Esophagus squamous epithelium (tissue), 5 donors: ENCODE measurements around the gene SLC34A1. TPM values are rescaled to one million over a fixed set of nuclear protein-coding genes. Genes with fewer than 3 reads are reported as not detected.

Source experiments
- DNase-seq: peaks from one replicate; lab custom pipeline; 2025; lab: John Stamatoyannopoulos, UW
- H3K27ac ChIP-seq, 4 donors: fragments of 200-600 bp; sonication (generic); one replicate each; pipeline ENCODE4 v1.5.1; 2016 to 2019; ENCODE audit warnings: mild to moderate bottlenecking in 1 of 4
- H3K27me3 ChIP-seq, 4 donors: fragments of 200-600 bp; sonication (generic); 1 replicate in 3 of 4; 2 replicates in 1 of 4; pipeline versions ENCODE4 v1.5.1 to v1.6.0; 2017 to 2021; ENCODE audit warnings: antibody characterized with exemption in 1 of 4
- H3K36me3 ChIP-seq, 3 donors: fragments of 200-600 bp; sonication (generic); one replicate each; pipeline ENCODE4 v1.5.1; 2016 to 2019
- H3K4me1 ChIP-seq, 3 donors: fragments of 200-600 bp; sonication (generic); one replicate each; pipeline ENCODE4 v1.5.1; 2017 to 2019
- H3K4me3 ChIP-seq, 4 donors: fragments of 200-600 bp; sonication (generic); 1 replicate in 3 of 4; 2 replicates in 1 of 4; pipeline ENCODE4 v1.5.1; 2016 to 2019; ENCODE audit warnings: mild to moderate bottlenecking in 2 of 4, moderate library complexity in 1 of 4
- H3K9me3 ChIP-seq, 3 donors: fragments of 200-600 bp; sonication (generic); one replicate each; pipeline ENCODE4 v1.5.1; 2016 to 2019
- CTCF ChIP-seq, 6 experiments: fragments of 450-650 bp in 4 of 6; fragments of 200-600 bp in 2 of 6; sonication (generic) in 2 of 6; IDR thresholded peaks; one replicate each; pipeline ENCODE4 v1.5.1; 2016 to 2019; ENCODE audit warnings: antibody characterized with exemption in 6 of 6, mild to moderate bottlenecking in 4 of 6, moderate library complexity in 4 of 6
- POLR2A ChIP-seq, 4 donors: fragments of 450-650 bp; IDR thresholded peaks; one replicate each; pipeline ENCODE4 v1.6.1; 2017; ENCODE audit warnings: antibody characterized with exemption in 4 of 4, mild to moderate bottlenecking in 4 of 4, moderate library complexity in 3 of 4
- WGBS, 2 donors: methylation state at CpG; one replicate each; pipeline ENCODE4 v1.1.5; 2018; 5-methylcytosine and 5-hydroxymethylcytosine counted together
- intact Hi-C: fragments of 100-400 bp; cut with DNase I; formaldehyde crosslinking; loops from one replicate; pipeline ENCODE4 v1.15.0; 2022
- total RNA-seq, 4 donors: library from RNA; depleted of rRNA; stranded (reverse); fragments of >200 nt; gene quantifications; one replicate each; pipeline ENCODE4 v1.1.0, GENCODE V29; 2016
- donor health status: DM: yes; HTN: yes; CAD: no.

The SLC34A1 gene
- total RNA-seq, 4 donors from 2014 or later = 0.15 to 0.47 (median 0.25) TPM

GRCh38 chr5:177354711-177355110, 29.5 kb upstream of the SLC34A1 start:
- intact Hi-C loops = no loop called here
- peaks cover 27 to 54% (median 40%) of the 10 kb centered on the region in 3 donors for H3K4me1 ChIP-seq
- H3K4me3 ChIP-seq = no peak overlapping the region
- H3K9me3 ChIP-seq = no peaks in the 10 kb centered on the region
- peaks cover 0 to 4% (median 0%) of the 10 kb centered on the region in 3 donors for H3K36me3 ChIP-seq
- 74 to 81% methylated on average over 3 of the region's 3 CpGs for WGBS, 2 donors
- DNase-seq = no peak
- H3K27me3 ChIP-seq = no peaks in the 10 kb centered on the region
- no peak overlapping the region for H3K27ac ChIP-seq
- TF ChIP-seq POLR2A (IDR thresholded peaks at IDR 0.05) (no peak), CTCF (IDR thresholded peaks at IDR 0.05) (no peak)

GRCh38 chr5:177355162-177355867, 28.9 kb upstream of the SLC34A1 start:
- no peak for TF ChIP-seq POLR2A (IDR thresholded peaks at IDR 0.05)
- WGBS, 2 donors = 75 to 76% methylated on average over 1 of the region's 1 CpG
- H3K9me3 ChIP-seq = no peaks in the 10 kb centered on the region
- H3K27me3 ChIP-seq = no peaks in the 10 kb centered on the region
- H3K36me3 ChIP-seq = no peaks in the 10 kb centered on the region
- no peak overlapping the region for H3K4me3 ChIP-seq
- peaks cover 21 to 53% (median 34%) of the 10 kb centered on the region in 3 donors for H3K4me1 ChIP-seq
- no peak overlapping the region for H3K27ac ChIP-seq
- intact Hi-C loops = no loop called here
- no peak for DNase-seq

- Histone ChIP-seq H3K27me3 (no peaks in the 10 kb centered on the region), H3K36me3 (no peaks in the 10 kb centered on the region), H3K27ac (no peak overlapping the region), H3K4me3 (no peak overlapping the region), H3K9me3 (no peaks in the 10 kb centered on the region), H3K4me1 (peaks cover 16 to 49% (median 29%) of the 10 kb centered on the region in 3 donors)
- no peak for DNase-seq
- intact Hi-C loops = no loop called here
- WGBS, 2 donors = 22 to 38% methylated on average over 1 of the region's 1 CpG
- TF ChIP-seq POLR2A (IDR thresholded peaks at IDR 0.05) (no peak), CTCF (IDR thresholded peaks at IDR 0.05) (no peak)
These were observed 28.4 kb upstream of the SLC34A1 start for GRCh38 chr5:177355868-177356168.

GRCh38 chr5:177356746-177357145, 27.5 kb upstream of the SLC34A1 start:
- intact Hi-C loops = no loop called here
- TF ChIP-seq POLR2A (IDR thresholded peaks at IDR 0.05) = no peak
- no peak for TF ChIP-seq CTCF (IDR thresholded peaks at IDR 0.05)
- Histone ChIP-seq H3K4me3 (no peak overlapping the region), H3K9me3 (no peaks in the 10 kb centered on the region), H3K27ac (no peak overlapping the region), H3K27me3 (no peaks in the 10 kb centered on the region), H3K36me3 (no peaks in the 10 kb centered on the region), H3K4me1 (peaks cover 17 to 55% (median 28%) of the 10 kb centered on the region in 3 donors)
- no peak for DNase-seq
- 67 to 81% methylated on average over 3 of the region's 3 CpGs for WGBS, 2 donors

- peaks cover 18 to 56% (median 31%) of the 10 kb centered on the region in 3 donors for H3K4me1 ChIP-seq
- H3K27ac ChIP-seq = peak overlapping the region in 3 of 4 donors; percentile 41 to 76 (median 73)
- intact Hi-C loops = no loop called here
- H3K36me3 ChIP-seq = no peaks in the 10 kb centered on the region
- no peaks in the 10 kb centered on the region for H3K9me3 ChIP-seq
- DNase-seq = no peak
- WGBS, 2 donors = 77 to 83% methylated on average over 2 to 4 of the region's 5 CpGs
- TF ChIP-seq CTCF (IDR thresholded peaks at IDR 0.05) (no peak), POLR2A (IDR thresholded peaks at IDR 0.05) (no peak)
- H3K4me3 ChIP-seq = peak overlapping the region in 1 of 4 donors; percentile 63
- H3K27me3 ChIP-seq = no peaks in the 10 kb centered on the region
These were observed 27.1 kb upstream of the SLC34A1 start for GRCh38 chr5:177357146-177357458.
